SU-DHL-6 (cell line): ENCODE data around the gene FPR2.

ENCODE experiments used
- CTCF ChIP-seq: fragments of 200-600 bp; sonication (generic); IDR thresholded peaks from one replicate; pipeline ENCODE4 v1.5.1; 2017; ENCODE audit warnings: antibody characterized with exemption, mild to moderate bottlenecking, low read length, moderate library complexity; ENCODE audit not compliant: insufficient read depth, poor library complexity, severe bottlenecking
- EZH2phosphoT487 ChIP-seq: fragments of 200-600 bp; sonication (generic), shearing (Covaris generic); conservative IDR thresholded peaks from 2 replicates; pipeline ENCODE4 v1.6.1; 2018; ENCODE audit warnings: mild to moderate bottlenecking, antibody characterized with exemption, low read length, moderate library complexity, mixed read lengths

GRCh38 chr19:51794885-51795490, 34.0 kb downstream of the FPR2 start, which contains the start of gene FPR3:
- TF ChIP-seq CTCF = no peak
- no peak for TF ChIP-seq EZH2phosphoT487
